GM12801 (cell line): ENCODE results near the gene FAM32A.

Source experiments
- CTCF ChIP-seq: IDR thresholded peaks from one replicate; pipeline ENCODE4 v1.5.1; 2011; ENCODE audit warnings: control low read depth; ENCODE audit not compliant: insufficient read length; ENCODE audit errors: extremely low read depth

The FAM32A gene

GRCh38 chr19:16198370-16198651, 13.1 kb downstream of the FAM32A start:
- no peak for TF ChIP-seq CTCF

DNA sequence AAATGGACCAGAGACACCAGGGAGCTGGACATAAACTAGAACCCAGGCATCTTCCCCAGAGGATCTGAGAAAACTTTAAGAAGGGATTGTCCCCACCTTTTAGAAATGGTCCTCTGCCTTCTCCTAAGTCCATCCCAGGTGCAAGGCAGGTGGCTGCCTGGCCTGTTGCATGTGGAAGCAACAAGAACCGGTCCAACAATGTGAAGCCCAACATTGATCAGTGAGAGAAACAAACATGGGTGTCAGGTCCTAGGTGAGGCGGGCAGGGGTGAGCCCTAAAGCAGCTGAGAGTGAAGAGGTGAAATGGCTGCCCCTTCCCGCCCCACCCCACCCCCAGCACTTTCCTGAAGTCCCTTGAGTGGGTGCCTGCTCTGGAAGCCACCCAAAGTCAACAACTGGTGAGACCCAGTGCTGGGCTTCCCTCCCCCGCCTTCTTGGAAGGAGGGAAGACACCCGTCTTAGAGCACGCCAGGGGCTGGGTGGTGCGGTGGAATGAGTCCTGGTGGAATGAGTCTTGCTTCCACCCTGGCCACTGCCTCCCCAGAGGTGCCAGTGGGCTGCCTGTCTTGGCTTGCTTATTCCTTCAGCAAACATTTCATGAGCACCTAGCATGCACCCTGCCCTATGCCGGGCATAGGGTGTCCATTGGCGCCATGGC, 14.2 kb downstream of the FAM32A start:
- no peak for TF ChIP-seq CTCF

DNA sequence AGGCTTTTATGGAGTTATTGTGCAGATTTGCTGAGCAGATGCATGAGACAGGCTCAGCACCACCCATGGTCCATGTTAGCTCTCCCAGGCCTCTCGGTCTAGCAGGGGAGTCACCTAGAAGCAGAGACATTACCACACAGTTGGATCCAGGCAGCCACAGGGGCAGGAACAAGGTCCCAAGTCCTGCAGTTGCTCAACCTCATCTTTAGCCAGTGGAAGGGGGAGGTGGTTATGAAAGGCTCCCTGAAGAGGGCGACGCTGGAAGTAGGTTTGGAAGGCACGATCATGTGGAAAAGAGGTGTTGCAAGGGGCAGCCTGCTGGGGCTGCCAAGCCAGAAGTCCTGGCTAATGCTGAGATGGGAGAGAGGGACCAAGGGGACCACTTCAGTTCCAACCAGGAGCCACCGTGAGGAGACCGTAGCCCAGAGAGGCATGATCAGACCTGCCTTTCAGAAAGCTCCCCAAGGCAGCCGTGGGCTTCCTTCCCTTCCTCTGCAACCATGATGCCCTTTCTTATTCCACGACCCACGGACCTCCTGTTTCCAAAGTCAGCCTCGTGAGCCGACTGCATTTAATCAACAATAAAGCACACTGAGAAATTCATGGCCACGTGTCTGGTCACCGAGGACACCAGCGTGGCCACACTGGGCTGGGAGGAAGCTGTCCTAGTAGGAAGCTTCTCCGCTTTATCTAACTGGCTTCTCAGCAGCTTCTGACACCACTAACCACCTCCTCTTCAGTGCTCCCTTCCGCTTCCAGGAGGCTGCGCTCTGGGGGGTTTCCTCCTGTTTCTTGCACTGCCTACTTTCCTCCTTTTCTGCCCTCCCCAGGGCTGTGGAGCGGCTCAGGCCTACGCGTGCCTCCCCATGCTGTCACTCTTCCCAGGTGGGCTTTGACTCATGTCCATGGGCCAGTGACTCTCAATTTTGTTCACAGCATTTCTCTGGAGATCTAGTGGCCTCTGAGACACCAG, 15.1 kb downstream of the FAM32A start:
- TF ChIP-seq CTCF: no peak

DNA sequence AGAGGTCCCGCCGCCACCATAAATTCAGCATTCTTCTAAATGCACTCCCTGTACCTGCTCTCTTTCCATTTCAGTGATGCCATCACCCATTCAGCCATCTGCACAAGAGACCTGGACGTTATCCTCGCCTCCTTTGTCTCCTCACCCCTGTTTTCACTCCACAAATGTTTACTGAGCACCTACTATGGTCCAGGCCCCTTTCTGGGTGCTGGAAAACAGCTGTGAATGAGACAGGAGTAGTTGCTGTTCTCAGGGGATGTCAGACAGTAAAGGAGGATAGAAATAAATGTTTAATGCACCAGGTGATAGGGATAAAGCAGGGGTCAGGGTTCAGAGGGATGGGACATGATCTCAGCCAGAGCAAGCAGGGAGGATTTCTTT, 15.8 kb downstream of the FAM32A start:
- TF ChIP-seq CTCF: no peak

DNA sequence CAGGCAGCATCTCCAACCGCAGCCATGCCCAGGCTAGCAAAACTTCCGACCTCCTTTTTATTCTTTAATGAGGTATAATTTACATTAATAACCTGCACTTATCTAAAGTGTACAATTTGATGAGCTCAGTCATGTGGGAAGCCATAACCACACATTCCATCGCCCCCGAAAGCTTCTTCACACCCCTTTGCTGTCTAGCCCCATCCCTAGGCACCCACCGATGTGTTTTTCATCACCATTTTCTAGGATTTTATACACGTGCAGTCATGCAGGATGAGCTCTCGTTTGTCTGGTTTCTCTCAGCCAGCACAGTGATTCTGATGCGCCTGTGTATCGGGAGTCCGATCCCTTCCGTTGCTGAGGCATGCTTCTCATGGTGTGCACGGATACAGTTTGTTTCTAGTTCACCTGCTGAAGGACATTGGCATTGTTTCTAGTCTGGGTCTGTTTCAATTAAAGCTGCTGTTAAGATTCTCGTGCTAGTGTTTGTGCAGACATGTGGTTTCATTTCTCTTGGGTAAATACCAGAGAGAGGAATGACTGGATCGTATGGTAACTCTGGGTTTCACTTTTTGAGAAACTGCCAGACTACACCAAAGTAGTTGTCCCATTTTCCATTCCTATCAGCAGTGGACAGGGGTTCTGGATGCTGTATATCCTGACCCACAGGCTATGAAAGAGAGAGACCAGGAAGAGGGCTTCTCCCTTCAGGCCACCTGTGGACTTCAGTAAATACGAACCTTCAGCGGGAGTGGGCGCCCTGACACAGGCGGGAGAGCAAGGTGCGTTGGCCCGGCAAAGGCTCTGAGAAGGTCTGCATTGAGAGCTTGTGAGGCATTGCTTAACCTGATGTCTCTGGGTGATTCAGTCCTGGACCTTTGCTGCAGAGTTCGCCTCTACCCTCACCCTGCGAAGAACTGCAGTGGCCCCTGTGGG, 17.4 kb downstream of the FAM32A start:
- no peak for TF ChIP-seq CTCF

DNA sequence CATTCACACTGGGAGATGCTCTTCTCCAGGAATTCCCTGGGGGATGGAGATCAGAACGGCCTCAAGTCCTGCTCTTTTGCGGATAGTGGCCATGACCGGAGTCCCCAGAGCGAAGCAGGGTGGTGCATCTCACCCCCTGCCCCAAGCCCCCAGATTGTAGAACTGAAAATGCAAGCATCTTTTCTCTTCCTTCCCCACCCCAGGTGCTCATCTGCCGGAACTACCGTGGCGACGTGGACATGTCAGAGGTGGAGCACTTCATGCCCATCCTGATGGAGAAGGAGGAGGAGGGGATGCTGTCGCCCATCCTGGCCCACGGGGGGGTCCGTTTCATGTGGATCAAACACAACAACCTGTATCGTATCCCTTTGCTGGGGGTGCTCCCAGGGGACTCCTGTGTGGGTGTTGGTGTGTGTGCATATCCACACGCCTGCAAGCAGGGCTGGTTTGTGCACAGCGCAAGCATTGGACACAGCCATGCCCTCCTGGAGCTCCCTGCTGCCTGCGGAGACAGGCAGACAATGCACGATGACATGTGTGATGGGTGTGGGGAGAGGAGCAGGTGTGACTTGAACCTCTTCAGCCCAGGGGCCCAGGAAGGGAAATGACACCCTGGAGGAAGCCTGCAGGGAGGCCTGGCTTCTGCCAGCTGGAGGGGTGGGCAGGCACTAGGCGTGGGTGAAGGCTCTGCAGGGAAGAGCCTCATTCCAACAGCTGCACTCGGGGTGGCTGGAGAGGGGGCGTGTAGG, 18.2 kb downstream of the FAM32A start:
- TF ChIP-seq CTCF: no peak

- TF ChIP-seq CTCF: no peak
Measured at GRCh38 chr19:16204005-16204294, 18.7 kb downstream of the FAM32A start.
